Upper lobe of left lung (tissue), 4 donors: ENCODE results near the gene MTFMT.

ENCODE experiments used
- CTCF ChIP-seq, 6 experiments: fragments of 450-650 bp in 4 of 6; fragments of 200-600 bp in 2 of 6; sonication (generic) in 2 of 6; IDR thresholded peaks; one replicate each; pipeline ENCODE4 v1.5.1; 2016 to 2019; ENCODE audit warnings: antibody characterized with exemption in 6 of 6
- EP300 ChIP-seq, 4 donors: sonication (generic); formaldehyde crosslinking; IDR thresholded peaks; one replicate each; pipeline ENCODE4 v1.5.1; 2017; ENCODE audit warnings: antibody characterized with exemption in 4 of 4, control low read depth in 2 of 4
- POLR2A ChIP-seq, 4 donors: fragments of 450-650 bp; IDR thresholded peaks; one replicate each; pipeline ENCODE4 v1.5.1; 2016 to 2017; ENCODE audit warnings: antibody characterized with exemption in 4 of 4, mild to moderate bottlenecking in 2 of 4
- POLR2AphosphoS5 ChIP-seq, 2 donors: sonication (generic); formaldehyde crosslinking; IDR thresholded peaks; one replicate each; pipeline ENCODE4 v1.5.1; 2017; ENCODE audit warnings: antibody characterized with exemption in 2 of 2

DNA sequence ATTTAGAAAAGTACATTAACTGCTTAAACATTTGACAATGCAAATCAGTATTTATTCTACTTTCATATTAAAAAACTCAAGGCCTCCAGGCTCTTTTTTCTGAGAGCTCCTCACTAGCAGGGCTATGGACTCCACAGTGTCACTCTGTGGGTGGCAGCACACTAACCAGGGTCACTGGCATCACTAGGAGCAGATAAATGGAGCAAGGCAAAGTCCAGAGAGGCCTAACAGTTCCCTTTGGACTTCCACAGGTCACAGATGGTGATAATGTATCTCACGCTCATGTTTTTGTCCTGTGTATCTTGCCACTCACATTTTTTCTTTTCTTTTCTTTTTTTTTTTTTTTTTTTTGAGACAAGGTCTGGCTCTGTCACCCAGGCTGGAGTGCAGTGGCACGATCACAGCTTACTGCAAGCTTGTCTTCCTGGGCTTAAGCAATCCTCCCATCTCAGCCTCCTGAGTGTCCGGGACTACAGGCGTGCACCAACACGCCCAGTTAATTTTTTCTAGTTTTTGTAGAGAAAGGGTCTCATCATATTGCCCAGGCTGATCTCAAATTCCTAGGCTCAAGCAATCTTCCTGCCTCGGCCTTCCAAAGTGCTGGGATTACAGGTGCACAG, 47.5 kb downstream of the MTFMT start:
- TF ChIP-seq CTCF (IDR thresholded peaks at IDR 0.05) (no peak), POLR2A (IDR thresholded peaks at IDR 0.05) (no peak), EP300 (IDR thresholded peaks at IDR 0.05) (no peak), POLR2AphosphoS5 (IDR thresholded peaks at IDR 0.05) (no peak)
